Hematopoietic multipotent progenitor cell treated with erythropoietin and hydrocortisone succinate and interleukin-3 and kit ligand, for 6 days (in vitro differentiated cells): Measurements from ENCODE around the gene LRP2.
"Not testable (repeated sequence)": the region's sequence is repeated elsewhere in the genome, so short reads cannot be mapped to it uniquely, and the experiment has no call there.

Source experiments
- DNase-seq: peaks from one replicate; pipeline ENCODE4 v3.0.0-alpha.2; 2015

The LRP2 gene

GRCh38 chr2:169172151-169172735, 190.1 kb downstream of the LRP2 start:
- no peak for DNase-seq

DNA sequence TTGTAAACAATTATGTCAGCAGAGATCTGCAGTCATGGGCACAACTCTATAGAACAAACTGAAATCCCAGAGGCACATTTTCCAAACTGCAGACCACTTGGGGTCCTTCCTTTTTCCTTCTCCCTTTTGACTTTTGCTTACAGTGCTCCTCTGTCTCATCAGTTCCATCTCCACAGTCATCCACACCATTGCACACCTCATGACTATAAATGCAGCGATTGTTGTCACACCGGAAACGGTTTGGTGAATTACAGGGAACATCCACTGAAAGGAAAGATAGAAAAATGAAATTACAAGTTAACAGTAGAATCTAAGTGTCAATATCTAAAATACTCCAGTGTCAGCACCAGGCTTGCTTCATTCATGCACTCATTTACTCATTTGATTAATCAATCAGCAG, 196.5 kb downstream of the LRP2 start:
- DNase-seq = no peak

GRCh38 chr2:169164311-169164710, 198.0 kb downstream of the LRP2 start:
- DNase-seq = no peak

GRCh38 chr2:169162613-169163012, 199.7 kb downstream of the LRP2 start:
- DNase-seq = no peak

DNA sequence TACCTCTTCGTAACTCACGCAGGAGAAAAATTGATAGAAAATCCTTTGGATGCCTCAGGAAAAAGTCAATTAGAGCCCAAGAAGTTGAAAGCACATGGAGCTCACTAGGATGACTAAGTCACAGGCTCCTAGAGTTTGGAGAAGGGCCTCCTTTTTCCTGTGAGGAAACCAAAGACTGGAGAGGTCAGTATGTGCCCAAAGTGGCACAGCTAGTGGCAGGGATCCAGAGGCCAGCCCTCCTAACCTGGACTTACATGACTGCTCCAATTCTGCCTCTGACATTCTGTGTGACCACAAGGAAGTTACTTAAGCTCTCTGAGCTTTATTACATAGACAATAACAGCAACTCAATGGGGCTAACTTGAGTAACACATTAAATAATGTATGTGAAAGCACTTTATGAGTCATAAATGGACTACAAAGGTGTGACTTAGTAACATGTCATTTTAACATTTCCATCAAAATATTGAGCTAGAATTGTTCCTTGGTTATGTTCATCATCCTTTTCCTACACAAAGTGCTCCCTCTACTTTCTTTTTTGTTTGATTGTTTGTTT, 201.3 kb downstream of the LRP2 start:
- no peak for DNase-seq

DNA sequence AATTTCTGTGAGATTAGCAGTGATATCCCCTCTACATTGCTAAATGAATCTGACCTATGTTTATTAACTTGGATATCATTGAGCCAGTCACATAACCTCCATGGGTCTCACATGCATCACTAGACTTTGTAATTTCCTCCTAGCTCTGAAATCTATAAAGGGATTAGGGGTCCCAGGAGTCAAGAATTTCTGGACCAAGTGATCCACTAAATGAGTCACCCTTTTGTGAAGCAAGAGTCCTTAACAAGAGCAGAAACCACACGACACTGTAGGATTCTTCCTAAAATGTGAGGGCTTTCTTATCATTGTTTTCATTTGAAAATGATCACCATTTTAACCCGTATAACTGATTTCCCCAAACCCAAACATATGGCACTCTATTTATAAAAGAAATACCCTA, 202.6 kb downstream of the LRP2 start:
- no peak for DNase-seq

DNA sequence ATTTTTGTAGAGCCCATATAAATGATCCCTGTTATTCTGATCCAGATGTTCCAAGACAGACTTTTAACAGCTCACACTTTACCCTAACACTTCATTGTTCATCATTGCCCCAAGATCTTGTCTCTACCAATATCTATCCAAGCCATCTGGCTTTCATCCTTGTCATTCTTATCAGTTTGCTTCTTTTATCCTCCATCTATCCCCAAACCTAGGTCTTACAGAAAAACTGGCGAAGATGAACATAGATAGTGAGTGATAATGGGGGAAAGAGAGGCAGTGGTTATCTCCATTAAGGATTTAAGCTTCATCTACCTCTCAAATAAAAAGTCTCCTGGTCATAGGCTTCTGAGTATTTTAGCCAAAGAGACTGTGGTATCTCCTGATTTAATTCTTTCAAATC, 203.5 kb downstream of the LRP2 start:
- no peak for DNase-seq

DNA sequence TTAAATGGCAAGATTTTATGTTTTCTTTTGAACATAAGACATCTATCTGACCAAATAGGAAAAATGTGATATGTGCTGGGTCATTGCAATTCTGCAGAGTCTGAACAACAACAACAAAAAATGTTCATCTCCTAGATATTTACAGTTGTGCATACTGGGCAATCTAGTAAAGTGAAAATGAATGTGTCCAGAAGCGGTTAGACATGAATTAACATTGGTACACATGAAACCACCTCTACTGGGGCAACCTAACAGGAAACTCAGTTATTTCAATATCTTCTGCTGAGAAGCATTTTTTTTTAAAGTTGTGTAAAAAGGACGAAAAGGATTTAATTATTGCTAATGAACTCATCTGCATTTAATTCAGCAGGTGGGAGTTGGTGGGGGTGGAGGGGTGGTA, 216.1 kb downstream of the LRP2 start:
- DNase-seq = no peak

DNA sequence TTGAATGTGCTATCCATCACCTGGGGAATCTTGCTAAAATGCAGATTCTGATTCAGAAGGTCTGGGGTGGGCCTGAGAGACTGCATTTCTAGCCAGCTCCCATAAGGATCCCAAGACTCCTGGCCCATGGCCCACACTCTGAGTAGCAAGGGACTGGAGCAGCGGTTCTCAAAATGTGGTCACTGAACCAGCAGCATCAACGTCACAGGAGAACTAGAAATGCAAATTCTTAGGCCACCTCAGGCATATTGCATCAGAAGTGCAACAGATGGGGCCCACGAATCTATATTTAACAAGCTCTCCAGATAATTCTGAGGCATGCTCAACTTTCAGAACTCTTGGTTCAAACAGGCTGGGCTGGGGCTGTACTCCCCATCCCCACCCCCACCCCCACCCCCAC, 218.3 kb downstream of the LRP2 start:
- DNase-seq = no peak

DNA sequence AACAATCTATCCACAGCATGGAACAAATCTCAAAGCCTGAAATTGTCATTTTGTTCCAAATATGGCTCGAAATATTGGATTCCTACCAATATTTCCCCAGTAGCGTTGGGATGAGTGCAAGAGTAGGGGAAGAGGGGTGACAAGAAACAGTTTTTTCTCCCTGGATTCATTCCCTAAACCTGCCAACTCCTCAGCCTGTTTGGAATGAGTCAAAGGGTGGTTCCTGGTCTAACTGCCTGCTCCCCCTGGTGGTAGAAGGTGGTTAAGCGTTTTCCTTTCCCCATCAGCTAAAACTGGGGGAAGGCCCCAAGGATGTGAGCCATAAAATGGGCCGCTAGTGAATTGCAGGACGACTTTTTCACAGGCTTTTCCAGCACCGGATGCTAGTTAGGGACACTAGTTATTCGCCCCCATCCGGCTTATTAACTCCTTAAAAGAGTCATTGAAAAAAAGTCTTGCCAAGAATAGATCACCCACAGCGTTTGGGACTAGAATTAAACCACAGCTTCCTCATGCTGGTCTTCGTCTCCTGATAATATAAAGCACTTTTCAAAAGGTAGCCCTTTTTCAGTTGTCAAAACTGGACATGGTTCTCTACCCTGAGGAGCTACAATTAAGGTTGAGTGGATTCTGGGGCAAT, 220.5 kb downstream of the LRP2 start:
- DNase-seq = peak; percentile 84

DNA sequence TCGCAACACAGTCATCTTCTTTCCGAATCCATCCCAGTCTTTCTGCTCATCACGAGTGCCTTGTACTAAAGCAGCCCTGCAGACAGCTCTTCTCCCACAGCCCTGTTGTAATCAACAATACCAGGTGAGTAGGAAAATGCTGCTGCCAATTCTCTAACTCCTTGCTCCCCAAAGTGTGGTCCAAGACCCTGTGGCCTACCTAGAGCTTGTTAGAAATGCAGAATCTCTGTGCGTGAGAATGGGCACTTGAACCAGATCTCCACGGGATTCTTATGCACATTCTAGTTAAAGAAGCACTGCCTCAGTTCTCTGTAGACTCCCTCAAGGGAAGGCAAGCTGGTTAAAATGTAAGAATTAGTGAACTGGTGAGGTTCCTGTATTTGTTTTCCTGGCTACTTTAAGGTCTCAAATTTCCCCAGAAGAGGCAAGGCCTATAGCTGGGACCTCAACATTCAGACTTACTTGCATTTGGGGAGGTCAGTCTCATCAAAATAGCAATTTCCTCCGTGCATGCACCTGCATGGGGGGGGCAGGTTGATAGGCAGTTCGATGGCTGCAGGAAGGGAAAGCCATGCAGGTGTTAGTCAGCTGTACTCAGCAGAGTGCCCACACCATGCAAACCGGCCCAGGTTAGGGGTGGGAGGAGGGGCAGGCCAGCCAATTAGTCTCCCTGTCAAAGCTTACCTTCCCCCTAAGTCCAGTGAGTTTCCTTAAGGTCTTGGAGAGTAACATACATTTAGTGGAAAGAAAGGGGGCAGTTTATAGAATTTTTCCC, 222.2 kb downstream of the LRP2 start:
- DNase-seq = no peak

GRCh38 chr2:169139145-169139544, 223.2 kb downstream of the LRP2 start:
- DNase-seq = no peak

DNA sequence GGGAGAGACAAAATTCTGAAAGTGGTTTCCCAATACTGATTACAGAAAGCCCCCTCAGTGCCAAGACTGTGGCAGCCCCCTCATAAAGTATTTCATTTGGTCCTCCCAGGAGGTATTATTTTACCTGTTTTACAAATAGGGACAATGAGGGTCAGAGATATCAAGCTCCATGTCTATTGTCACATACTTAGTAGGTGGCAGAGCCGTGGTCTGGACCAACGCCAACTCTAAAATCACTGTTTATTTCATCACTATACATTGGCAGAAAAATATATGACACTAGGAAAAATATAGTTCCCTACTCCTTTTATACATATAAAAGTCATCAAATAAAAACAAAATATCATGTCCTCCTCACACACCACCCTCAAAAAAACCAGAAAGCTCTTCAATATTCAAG, 224.4 kb downstream of the LRP2 start:
- DNase-seq = peak; percentile 33

DNA sequence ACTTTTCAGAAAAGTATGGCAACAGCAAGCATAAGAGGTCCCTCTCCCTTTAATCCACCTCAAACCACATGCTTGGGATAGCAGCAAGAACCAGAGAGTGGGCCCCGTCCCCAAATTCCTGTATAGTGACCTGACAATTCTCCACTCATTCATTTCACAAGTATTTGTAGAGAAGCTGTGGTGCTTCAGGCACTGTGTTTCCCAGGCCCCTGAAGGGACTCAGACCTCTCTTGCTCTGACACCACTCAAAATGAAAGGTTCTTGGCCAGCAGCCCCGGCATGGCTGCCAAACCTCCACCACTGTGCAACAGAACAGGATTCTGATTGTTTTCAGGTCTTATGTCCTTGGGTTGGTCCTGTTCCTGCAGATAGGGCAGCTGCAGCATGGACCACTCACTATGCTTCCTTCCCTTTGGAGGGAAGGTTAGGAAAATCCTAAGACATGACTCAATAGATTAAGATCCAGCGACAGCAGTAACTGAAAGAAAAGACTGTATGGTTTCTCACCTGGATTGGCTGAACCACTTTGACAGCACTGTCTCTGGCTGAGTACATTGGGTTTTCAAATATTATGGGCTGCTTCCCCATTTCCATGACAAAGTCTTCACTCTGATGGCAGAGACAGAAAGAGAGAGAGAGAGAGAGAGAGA, 225.3 kb downstream of the LRP2 start:
- DNase-seq = no peak

GRCh38 chr2:169136428-169136827, 225.9 kb downstream of the LRP2 start:
- DNase-seq = not testable (repeated sequence)

- not testable (repeated sequence) for DNase-seq
Observed at GRCh38 chr2:169134272-169134671, 228.1 kb downstream of the LRP2 start.

GRCh38 chr2:169131587-169132512, 230.5 kb downstream of the LRP2 start:
- peak; percentile 80 for DNase-seq

DNA sequence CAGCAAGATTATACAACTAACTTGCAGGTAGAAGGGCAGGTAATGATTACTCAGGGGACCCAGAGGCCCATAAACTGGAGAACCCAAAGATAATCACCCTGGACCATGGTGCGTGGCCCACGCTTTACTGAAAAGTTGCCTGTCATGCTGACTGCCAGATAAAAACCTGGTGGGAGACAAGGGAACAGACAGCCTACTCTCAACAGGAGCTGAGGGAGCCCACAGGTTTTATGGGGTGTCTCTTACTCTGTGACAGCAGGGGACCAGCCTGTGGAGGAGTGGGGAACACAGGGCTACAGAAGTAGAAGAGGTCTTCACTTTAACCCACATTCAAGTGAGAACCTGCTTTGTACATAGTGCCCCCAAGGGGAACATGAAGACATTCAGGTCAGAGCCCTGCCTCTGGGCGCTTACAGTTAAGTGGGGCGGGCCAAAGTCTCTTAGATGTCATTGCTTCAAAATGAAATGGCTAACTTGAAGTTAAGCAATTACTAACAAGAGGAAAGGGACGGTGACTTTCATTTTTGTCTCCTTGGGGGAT, 232.6 kb downstream of the LRP2 start:
- peak; percentile 27 for DNase-seq

- no peak for DNase-seq
Observed at GRCh38 chr2:169119851-169120250, 242.5 kb downstream of the LRP2 start.

GRCh38 chr2:169119123-169119760, 243.1 kb downstream of the LRP2 start:
- DNase-seq = no peak

DNA sequence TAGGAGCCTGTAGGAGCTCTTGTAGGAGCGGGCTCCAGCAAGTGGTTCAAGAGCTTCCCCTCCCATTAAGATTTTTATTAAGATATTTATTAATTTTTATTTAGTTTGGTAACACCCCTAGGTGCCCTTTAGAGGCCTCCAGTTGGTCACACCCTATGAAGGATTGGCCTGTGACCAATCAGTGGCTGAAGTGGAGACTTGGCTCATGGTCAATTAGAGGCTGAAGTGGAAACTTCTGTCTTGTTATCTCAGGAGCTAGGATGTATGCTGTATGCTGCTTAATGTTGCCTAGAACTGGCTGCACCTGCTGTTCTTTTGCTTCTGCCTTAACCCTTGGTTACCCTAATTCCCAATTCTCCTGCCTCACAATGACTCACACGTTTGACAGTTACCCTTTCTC, 244.3 kb downstream of the LRP2 start:
- no peak for DNase-seq

- DNase-seq = no peak
Observed at GRCh38 chr2:169116993-169117392, 245.3 kb downstream of the LRP2 start.
